NCI-H446 (cell line): ENCODE data around the gene STX17.

Source experiments
- DNase-seq, 2 experiments: peaks; one replicate each; lab custom pipeline; 2025; lab: John Stamatoyannopoulos, UW

Gene STX17

DNA sequence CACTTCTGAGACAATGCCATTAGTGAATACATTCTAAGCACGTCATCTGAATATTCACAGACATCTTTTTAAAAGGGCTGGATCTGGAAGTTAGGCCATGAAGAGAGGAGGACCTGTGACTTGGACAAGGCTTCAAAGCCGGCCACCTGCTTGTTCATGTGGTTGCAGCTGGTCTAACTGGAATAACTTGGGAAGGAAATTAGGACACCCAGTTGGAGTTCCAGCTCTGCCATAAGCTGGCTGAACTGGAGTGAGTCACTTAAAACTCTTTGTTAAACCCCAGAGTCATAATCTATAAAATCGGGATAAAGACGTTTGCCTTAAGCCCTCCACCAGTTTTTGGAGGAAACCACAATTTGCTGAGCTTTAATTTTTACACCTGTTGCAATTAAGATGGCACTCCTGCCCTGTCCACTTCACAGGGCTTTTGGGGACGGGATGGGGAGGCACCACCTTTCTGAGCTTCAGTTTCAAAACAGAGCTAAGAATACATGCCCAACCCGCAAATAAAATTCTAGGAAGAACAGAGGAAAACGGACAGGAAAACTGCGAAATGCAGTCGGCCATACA, 536 bp upstream of the STX17 start:
- DNase-seq = no peak

DNA sequence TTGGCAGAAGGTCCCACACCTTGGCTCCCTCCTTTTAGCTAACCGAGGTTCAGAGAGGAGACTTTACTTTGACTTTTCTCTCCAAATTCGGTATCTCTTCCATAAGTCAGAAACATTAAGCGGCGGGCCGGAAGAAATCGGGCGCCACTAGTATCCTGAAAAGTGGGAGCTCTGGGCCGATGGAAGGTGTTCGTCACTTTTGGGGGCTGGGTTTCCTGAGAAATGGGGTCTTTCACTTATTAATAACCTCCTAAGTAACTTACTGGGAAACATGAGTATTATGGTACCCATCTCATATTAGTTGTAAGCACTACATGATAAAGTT, 716 bp downstream of the STX17 start:
- DNase-seq = no peak

DNA sequence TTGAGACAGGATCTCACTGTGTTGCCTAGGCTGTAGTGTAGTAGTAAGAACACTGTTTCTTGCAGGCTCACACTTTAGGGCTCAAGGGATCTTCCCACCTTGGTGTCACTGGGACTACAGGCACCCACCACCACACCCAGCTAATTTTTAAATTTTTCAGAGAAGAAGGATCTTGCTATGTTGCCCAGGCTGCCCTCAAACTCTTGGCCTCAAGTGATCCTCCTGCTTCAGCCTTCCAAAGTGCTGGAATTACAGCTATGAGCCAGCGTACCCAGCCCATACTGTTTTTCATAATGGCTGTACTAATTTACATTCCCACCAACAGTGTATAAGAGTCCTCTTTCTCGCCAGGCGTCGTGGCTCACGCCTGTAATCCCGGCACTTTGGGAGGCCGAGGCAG, 5.1 kb downstream of the STX17 start:
- no peak for DNase-seq

DNA sequence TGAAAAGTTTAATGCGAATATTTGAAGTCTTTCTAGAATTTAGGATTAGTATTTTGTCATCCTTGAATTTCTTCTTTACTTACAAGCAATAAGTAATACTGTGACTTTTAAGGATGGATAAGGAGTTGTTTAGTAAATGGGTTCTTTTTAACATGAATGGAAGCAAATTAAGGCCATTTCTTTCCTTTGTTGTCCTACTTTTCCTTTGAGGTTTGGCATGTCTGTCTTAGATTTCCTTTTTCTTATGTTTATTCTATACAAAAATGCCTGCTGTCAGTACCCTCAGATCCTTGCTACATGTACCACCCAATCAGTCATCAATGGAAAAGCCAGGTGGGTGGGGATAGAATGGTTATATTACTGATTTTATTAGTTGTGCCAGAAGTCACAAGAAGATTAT, 10.2 kb downstream of the STX17 start:
- DNase-seq = no peak

DNA sequence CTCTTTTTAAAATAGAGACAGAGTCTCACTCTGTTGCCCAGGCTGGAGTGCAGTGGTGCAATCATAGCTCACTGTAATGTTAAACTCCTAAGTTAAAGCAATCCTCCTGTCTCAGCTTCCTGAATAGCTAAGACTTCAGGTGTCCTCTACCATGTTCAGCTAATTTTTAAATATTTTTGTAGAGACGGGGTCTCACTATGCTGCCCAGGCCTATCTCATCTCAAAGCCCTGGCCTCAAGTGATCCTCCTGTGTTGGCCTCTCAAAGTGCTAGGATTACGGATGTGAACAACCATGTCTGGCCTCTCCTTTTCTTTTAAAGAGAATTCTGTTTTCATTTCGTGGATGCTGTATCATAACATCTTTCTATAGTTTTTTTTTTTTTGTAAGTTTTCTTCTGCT, 11.7 kb downstream of the STX17 start:
- no peak for DNase-seq

DNA sequence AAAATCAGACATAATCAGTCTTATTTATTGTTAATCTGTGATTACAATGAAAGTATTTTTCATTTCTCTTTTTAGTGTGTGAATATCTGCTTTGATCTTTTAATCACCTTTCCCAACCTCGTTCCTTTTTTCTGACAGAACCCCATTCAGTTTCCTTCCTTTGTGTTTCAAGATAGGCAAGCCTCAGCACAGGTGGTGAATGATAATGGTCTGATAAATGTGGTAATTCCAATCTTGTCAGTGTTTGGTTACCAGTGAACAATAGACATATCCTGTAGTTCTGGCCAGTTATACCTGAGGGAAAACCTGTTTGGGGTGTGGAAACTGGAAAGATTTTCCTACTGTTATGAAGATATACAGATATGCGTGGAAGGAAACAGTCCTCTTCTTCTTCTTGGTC, 13.5 kb downstream of the STX17 start:
- no peak for DNase-seq

DNA sequence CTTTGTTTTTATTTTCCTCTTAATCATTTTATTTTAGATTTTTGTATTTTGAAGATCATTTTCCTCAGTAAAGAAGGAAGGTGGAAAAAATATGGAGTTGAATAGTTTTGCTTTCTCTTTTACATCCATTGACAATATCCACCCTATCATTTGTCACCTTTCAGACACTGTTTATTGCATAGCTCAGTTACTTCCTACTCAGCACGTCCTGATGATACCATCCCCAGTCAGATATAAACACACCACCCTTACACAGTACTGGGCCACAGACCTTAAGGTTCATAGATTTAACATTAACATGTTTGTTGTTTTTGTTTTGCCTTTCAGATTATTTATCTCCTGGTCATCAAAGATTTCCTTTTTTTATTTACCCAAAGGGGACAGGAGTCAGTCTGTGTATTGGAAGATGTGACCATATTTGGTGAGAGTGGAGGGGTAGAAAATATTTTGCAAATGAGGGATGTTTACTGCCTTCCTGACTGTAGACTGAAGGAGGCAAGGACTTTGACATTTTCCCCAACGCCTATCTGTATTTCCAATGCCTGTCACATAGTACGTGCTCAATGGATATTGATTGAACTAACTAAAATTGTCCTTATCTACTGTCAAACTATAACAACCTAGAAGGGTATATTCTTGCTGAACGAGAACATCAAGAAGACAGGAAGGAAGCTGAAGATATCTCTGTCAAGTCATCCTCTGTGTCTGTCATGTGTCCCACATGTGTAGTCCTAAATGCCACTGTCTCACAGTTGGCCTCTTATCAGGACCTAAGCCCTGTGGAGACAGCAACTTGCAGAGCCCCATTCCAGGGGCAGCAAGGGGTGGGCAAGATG, 15.6 kb downstream of the STX17 start:
- no peak for DNase-seq

DNA sequence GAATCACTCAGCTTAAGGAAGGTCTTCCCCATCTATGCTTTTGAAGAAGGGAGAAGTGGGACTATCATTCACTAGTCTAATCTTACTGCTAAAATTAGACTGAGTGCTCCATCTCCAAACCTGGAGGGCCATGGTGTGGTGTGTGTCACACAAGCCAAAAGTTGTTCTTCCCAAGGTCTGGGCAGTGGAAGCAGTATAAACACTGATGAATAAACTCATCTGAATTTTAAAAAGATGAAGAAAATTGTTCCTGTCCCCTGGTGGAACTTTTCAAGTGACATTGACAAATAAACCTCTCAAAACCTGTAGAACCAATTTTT, 16.2 kb downstream of the STX17 start:
- DNase-seq = no peak

DNA sequence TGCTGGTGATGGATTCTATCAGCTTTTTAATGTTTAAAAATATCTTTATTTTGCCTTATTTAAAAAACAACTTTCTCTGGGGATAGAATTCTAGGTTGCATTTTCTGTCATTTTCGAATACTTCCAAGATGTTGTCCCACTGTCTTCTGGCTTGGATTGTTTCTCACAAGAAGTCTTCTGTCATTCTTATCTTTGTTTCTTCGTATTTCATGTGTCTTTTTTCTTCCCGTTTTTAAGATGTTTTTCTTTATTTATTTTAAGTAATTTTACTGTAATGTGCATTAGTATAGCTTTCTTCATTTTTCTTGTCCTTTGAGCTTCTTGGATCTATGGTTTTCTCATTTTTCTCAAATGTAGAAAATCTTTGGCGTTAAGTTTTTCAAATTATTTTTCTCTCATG, 19.1 kb downstream of the STX17 start:
- no peak for DNase-seq

DNA sequence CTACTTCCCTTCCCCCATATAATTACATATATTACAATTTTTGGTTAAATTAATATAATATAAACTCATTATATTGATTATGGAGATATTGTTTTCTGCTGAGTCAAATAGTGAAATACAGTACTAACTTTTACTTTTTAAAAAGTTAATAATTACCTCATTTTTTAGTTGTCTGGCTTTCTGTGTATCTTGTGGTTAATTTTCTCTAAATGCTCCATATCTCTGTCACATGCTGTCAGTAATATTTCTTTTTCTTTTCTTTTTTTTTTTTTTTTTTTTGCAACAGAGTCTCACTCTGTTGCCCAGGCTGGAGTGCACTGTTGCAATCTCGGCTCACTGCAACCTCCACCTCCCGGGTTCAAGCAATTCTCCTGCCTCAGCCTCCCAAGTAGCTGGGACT, 23.2 kb downstream of the STX17 start:
- no peak for DNase-seq

DNA sequence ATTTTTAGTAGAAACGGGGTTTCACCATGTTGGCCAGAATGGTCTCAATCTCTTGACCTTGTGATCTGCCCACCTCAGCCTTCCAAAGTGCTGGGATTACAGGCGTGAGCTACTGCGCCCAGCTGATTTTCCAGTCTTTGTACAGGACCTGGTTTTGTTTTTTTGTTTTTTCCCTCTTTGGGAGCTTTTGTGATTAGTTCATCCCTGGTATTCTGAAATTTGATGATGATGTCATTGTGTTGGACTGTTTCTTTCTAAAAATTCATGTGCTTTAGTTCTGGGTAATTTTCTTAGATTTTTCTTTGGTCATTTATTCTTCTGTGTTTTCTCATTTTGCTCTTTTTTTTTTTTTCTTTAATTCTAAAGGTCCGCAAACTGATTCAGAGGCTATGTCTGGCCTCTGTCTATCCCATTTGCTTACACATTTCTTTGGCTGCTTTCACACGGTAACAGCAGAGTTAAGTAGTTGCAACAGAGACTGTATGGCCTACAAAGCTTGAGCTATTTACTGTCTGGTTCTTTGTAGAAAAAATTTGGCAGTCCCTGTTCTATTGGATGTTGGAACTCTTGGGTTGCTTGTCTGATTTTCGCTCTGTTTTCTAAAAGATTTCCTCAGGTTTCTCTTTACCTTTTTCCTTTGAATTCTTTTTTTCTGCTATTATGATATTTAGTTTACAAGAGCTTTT, 24.8 kb downstream of the STX17 start:
- no peak for DNase-seq

DNA sequence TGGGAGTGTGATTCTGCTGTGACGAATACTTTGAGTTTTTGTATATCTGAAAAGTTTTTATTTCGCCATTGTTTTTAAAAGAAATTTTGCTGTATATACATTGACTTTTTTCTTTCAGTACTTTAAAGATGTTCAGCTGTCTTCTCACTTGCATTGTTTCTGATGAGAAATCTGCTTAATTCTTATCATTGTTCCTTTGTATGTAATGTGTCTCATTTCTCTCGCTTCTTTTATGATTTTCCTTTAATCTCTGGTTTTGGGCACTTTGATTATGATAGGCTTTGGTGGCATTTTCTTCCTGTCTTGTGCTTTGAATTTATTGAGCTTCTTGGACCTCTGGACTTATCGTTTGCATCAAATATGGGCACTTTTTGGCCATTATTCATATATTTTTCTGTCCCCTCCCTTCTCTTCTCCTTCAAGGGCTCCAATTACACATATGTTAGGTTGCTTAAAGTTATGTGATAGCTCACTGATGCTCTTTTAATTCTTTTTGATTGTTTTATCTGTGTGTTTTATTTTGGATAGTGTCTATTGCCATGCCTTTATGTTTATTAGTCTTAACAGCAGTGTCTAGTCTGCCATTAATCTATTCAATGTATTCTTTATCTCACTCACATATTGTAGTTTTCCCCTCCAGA, 30.6 kb downstream of the STX17 start:
- no peak for DNase-seq

DNA sequence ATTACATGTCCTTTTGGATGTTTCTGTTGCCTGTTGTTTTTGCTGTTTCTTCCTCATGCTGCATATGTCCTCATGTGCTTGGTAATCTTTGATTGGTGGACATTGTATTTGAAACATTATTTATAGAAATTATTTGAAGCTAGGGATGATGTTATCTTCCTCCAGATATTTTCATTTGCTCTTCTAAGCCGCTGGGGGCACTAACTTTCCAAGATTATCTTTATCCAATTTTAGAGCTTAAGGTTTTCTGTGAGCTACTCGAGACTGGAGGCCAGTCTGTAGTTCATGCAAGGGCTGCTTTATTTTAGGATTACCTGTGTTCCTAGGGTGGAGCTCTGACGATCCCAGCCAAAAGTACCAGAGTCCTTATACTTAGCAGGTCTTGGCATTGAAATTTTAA, 40.9 kb downstream of the STX17 start:
- DNase-seq = no peak

DNA sequence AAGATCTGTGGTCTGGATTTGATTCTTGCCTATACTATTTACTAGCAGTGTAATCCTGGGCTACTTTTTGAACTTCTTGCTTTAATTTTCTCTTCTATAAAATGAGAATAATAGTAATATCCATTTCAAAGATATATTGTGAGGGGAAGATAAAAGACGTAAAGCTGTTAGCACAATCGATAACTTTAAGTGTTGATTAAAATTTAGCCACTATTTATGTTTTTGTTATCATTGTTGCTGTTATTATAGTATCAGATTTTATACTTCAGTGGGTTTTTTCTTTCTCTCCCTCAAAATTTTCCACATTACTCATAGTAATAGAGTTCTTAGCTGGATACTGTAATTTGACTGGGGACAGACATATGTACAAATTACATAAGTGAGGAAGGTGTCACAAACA, 42.0 kb downstream of the STX17 start:
- DNase-seq = no peak

DNA sequence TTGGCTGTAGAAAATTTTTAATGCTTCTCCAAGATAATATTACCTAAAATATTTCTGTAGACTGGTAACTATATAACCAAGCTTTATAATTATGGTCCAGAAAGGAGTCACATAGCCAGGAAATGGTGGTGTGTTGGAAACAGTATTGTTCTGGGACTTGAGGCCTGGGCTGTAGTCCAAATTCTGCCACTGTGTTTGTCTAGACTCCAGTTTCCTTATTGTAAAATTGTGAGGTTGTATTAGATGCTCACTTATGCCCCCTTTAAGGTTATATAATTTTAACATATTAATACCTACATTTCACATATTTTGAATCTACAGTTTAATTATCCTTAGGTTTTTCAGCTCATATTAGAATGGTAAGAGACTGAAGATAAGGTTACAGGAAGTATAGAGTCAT, 42.4 kb downstream of the STX17 start:
- DNase-seq = peak in 1 of 2 experiments; percentile 13

DNA sequence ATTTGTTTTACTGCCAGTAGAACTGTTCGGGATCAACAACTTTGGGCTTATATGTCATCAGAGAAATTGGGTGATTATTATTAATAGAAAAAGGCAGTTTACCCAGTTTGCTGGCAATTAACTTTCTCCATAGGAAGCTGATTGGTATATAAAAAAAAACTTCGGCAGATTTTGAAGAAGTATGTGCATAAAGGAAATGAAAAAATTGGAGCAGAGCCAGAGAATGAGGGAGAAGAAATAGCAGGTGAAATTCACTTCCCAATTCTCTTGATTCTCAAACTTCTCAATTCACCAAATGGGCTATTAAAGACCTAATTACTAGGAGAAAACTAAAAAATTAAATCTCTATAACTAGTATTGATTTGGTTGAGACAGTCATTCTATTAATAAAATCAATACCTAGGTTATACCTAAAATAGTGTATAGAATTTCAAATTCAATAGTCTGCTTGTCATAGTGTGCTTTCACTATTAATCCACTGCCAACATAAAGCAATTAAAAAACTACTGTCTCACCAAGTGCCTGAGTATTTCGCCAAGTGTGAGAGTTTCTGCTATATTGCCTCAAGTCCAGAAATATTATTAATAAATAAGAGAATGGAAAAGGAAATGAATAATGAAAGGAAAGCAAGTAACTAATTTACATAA, 47.5 kb downstream of the STX17 start:
- DNase-seq = no peak

DNA sequence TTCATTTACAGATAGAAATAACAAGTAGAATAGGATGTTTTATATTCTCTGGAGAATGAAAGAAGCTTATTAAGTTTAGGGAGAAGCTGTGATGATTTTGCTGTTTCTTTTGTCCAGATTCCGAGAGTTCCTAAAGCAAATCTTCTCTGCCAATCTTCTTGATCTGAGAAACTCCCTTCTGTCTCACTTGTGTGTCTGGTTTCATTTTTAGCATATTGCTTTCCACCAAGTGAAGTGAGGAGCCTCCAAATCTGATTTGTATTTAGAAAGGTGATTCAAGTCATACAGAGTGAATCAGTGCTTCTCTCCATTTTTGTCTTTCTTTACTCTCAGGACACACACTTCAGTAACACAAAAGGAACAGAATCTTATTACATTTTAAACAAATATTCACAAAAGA, 48.4 kb downstream of the STX17 start:
- DNase-seq = no peak

DNA sequence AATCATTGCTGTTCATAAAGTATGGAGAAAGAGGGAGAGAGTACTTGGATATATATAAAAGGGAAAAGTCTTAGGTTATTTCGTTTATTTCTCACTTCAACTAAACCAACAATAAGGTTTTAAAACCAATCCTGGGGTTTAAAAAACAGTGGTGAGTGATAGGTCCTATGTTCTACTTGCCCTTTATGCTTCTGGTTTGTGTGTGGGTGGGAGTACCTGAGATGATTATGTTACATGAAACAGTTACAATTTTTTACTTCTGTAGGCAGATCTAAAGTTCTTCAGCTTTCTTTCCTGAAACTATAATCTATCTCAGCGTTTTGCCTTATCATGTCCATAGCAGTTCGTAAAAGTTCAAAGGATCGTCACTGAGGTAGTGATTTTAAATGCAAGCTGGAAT, 49.2 kb downstream of the STX17 start:
- DNase-seq = no peak

DNA sequence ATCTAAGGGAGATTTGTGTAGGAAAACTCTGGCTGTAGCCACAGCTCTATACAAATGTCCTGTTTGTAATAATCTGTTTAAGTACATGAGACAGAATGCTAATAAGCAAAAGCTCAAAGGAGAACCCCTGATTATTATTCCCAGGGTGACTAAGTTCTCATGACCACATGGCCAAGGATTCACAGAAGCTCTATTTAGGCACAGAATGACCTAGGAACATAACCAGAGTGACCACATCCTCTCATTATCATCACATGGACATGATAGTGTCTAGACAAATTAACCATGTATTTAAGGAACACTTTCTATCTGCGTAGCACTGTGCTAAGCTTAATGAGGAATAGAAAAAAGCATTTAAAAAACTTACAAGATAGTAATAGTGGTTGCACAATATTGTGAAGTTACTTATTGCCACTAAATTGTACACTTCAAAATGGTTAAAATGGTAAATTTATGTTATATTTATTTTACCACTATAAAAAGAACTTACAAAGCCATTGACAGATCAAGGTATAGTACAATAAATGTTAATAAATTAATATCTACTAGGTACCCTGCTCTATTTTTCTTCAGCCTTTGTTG, 56.3 kb downstream of the STX17 start:
- DNase-seq = no peak

DNA sequence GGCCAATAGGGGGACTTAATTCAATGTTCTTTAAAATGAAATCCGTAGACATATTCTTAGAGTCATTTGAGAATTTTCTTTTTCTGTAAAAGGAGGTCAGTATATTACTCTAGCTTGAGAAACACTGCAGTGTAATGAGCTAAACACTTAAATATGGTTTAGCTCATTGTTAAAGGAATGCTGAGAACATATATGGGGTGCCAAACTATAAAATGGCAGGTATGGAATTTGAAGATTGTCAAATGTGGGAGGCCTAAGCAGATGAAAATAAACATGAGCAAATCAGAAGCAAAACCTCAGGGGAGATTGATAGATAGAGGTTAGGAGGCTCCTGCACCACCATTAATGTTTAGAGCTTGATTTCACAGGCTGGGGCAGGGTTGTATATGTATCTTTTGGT, 57.9 kb downstream of the STX17 start:
- no peak for DNase-seq

DNA sequence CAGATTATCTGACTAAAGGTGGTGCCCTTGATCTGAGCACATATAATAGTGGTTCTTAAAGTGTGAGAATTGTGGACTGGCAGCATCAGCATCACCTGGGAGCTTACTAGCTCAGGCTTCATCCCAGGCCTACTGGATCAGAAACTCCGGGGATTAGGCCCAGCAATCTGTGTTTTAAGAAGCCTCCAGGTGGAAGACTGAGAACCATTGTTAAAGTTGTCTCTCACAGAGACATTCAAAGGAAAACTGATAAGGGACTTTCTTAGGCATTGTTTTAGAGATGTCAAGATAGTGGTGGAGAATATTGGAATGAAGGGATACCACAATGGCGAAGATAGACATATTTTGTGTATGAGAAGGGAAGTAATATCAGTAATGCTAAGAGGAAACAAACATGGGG, 59.5 kb downstream of the STX17 start:
- no peak for DNase-seq

DNA sequence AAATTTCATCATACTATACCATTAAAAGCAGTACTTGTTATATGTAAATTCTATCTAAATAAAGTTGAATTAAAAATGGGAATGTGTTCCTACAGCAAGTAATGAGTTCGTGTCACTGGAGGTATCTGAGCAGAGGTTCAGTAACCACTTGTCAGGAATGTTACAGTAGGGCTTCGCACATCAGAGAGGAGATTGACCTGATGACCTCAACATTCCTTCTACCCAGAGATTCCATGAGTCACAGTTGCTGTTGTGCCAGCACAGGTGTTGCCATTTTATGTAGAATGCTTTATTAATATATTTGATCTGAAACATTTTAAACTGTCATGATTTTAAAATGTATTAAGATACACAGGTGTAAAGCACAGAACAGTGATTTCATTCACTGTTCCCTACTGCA, 60.3 kb downstream of the STX17 start:
- no peak for DNase-seq
